ENCODE results near the gene C1QTNF8.
A peak's percentile ranks its signal among the peaks of the same experiment; 100 is the strongest.

C1QTNF8 gene

GRCh38 chr16:1129106-1129960, 33.3 kb upstream of the C1QTNF8 start:
- no peak for DNase-seq
- in situ Hi-C loops (cut with MboI; ENCODE audit: low pct_unique_long_range_greater_than_20kb, low sequenced_read_pairs): no loop called here

DNA sequence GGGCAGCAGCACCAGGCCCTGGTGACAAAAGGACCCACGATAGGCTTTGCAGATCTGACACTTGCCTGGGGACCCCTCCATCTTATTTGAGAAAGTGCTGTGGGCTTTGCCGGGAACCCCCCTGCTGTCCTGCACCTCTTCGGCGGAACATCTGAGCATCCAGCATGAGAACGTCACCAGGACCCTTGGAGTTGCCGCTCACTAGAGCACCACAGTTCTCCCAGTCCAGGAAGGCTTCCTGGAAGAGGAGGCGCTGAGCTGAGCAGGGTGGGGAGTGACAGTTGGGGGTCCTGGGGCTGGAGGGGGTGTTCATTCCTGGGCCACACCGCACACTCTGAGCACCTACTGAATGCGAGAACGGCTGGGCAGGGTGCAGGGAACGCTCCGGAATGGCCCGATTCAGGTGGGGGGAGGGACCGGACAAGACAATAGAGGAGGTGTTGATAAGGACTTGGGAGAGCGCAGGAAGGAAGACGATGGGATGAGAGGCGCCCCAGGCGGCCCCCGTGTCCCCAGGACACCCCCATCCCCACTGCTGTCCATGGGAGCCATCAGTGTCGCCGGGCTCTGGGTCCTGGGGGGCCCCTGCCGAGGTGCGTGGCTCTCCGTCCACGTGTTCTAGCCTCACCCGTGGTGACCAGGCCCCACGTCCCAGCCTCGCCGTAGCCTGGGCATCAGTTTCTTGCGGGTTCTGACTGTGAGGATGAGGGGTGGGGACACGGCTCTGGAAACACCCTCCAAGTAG, 32.1 kb upstream of the C1QTNF8 start:
- no peak for DNase-seq
- in situ Hi-C loops (cut with MboI; ENCODE audit: low pct_unique_long_range_greater_than_20kb, low sequenced_read_pairs): no loop called here

- DNase-seq: no peak
- in situ Hi-C loops (cut with MboI; ENCODE audit: low pct_unique_long_range_greater_than_20kb, low sequenced_read_pairs): no loop called here
These were observed 31.1 kb upstream of the C1QTNF8 start for GRCh38 chr16:1127101-1127500.

DNA sequence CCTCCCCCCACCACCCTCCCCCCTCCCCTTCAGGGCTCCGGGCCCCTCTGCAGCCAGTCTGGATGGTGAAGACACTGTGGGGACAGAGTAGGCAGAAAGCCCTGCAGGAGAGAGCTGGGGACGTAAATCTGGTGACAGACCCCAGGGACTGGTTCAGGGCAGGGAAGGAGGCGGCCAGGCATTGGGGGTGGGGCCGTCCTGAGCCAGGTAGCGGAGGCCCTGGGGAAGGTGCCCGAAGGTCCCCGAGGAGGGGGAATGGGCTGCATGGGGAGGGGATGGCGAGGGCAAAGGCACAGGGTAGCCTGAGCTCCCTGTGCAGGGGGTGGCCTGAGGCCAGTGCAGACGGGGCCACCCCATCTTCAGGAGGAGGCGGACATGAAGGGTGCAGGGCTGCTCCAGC, 30.5 kb upstream of the C1QTNF8 start:
- DNase-seq: no peak
- in situ Hi-C loops (cut with MboI; ENCODE audit: low pct_unique_long_range_greater_than_20kb, low sequenced_read_pairs): no loop called here

- no peak for DNase-seq
- in situ Hi-C loops (cut with MboI; ENCODE audit: low pct_unique_long_range_greater_than_20kb, low sequenced_read_pairs): no loop called here
These were observed 30.0 kb upstream of the C1QTNF8 start for GRCh38 chr16:1126044-1126443.

DNA sequence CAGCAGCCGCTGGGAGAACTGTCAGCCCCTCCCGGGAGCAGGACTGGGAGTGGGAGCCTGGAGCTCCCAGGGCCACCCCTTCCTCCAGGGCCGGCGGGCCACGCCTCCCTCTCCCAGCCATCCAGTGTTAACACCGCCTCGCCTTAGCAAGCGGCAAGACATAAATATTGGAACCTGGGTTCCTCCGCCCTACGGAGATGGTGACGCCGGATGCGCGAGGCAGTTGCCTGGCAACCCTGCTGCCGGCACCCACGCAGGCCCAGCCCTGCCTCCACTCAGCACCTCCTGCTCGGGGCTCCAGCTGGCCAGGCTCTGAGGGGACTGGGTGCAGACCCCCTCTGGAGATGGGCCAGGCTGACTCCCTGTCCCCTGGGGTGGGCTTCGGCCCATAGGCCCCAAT, 29.4 kb upstream of the C1QTNF8 start:
- peak; percentile 43 for DNase-seq
- in situ Hi-C loops (cut with MboI; ENCODE audit: low pct_unique_long_range_greater_than_20kb, low sequenced_read_pairs): no loop called here

- no peak for DNase-seq
- in situ Hi-C loops (cut with MboI; ENCODE audit: low pct_unique_long_range_greater_than_20kb, low sequenced_read_pairs): no loop called here
These were observed 28.8 kb upstream of the C1QTNF8 start for GRCh38 chr16:1124795-1125194.

DNA sequence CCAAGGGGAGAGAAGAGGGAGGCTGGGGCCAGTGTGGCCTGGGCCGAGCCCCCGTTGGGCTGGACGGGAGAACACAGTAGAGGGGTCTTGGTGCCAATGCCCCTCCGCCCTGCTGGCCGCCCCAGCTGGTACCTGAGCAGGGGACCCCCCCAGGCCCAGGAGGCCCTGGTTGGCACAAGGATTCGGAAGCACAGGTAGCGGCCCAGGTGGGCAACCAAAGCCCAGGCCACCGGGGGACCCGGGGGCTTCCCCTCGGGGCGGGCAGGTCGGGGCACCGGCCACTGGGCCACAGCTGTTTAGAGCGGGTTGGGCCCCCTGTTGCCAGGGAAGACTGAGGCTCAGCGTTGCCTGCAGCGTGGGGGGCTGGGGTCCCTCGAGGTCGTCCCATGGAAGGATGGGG, 28.2 kb upstream of the C1QTNF8 start:
- DNase-seq: no peak

GRCh38 chr16:1123525-1124230, 27.6 kb upstream of the C1QTNF8 start:
- no peak for DNase-seq
- in situ Hi-C loops (cut with MboI; ENCODE audit: low pct_unique_long_range_greater_than_20kb, low sequenced_read_pairs): no loop called here

More for the DNA sequence above, 28.2 kb upstream of the C1QTNF8 start:
- in situ Hi-C loops (cut with MboI; ENCODE audit: low pct_unique_long_range_greater_than_20kb, low sequenced_read_pairs): no loop called here

DNA sequence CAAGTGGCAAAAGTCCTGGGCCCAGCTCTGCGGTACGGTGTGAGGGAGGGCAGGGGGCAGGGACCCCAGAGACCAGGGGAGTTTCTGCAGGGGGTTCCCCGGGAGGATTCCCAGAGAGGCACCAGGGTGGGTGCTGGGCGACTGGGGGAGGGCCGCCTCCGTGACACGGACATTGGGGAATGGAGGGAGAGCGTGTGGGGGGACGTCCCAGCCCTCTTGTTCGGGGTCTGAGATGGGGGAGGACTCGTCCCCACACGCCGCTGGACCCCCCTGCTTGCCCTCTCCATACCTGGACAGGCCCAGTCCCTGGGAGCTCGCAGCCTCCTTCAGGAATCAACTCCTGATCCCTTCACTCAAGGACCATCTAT, 26.3 kb upstream of the C1QTNF8 start:
- no peak for DNase-seq
- in situ Hi-C loops (cut with MboI; ENCODE audit: low pct_unique_long_range_greater_than_20kb, low sequenced_read_pairs): no loop called here

- in situ Hi-C loops (cut with MboI; ENCODE audit: low pct_unique_long_range_greater_than_20kb, low sequenced_read_pairs): no loop called here
- no peak for DNase-seq
These were observed 25.8 kb upstream of the C1QTNF8 start for GRCh38 chr16:1121601-1122397.

GRCh38 chr16:1121009-1121408, 25.0 kb upstream of the C1QTNF8 start:
- in situ Hi-C loops (cut with MboI; ENCODE audit: low pct_unique_long_range_greater_than_20kb, low sequenced_read_pairs): no loop called here
- no peak for DNase-seq

GRCh38 chr16:1120577-1120941, 24.5 kb upstream of the C1QTNF8 start:
- in situ Hi-C loops (cut with MboI; ENCODE audit: low pct_unique_long_range_greater_than_20kb, low sequenced_read_pairs): no loop called here
- DNase-seq: no peak

DNA sequence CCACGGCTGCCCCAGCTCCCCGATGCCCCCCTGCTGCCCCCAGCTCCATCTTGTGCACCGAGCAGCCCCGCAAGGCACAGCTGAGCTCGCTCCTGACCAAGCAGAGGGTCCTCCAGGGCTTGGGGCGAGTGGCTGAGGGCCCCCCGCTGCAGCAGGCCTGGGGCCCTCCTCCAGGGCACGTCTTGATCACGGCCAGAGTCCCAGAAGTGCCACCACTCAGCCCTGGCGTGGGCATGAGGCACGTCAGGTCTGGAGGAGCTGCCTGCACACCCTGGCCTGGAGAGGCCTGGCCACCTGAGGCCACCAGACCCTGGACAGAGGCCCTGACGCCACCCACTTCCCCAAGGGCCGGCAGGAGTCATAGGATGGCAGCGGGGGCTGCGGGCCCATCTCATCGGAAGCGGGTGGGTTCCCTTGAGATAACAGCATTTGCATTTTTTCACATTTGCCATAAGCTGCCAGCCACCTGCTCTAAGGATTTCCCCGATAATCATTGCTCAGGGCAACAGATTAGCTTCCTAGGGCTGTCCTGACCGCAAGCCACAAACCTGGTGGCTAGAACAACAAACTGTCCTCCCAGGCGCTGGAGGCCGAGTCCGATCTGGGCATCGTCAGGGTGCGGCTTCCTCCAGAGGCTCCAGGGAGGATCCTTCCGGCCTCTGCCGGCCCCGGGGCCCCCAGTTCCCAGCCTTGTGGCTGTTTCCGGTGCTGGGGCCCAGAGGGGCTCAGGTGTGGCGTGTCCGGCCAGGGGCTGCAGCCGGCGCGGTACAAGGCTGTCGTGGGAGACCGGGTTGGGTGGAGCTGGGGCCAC, 23.9 kb upstream of the C1QTNF8 start:
- in situ Hi-C loops (cut with MboI; ENCODE audit: low pct_unique_long_range_greater_than_20kb, low sequenced_read_pairs): no loop called here
- DNase-seq: peak; percentile 83

GRCh38 chr16:1119129-1119528, 23.1 kb upstream of the C1QTNF8 start:
- no peak for DNase-seq
- in situ Hi-C loops (cut with MboI; ENCODE audit: low pct_unique_long_range_greater_than_20kb, low sequenced_read_pairs): no loop called here

- in situ Hi-C loops (cut with MboI; ENCODE audit: low pct_unique_long_range_greater_than_20kb, low sequenced_read_pairs): no loop called here
- DNase-seq: no peak
These were observed 21.9 kb upstream of the C1QTNF8 start for GRCh38 chr16:1117926-1118325.

DNA sequence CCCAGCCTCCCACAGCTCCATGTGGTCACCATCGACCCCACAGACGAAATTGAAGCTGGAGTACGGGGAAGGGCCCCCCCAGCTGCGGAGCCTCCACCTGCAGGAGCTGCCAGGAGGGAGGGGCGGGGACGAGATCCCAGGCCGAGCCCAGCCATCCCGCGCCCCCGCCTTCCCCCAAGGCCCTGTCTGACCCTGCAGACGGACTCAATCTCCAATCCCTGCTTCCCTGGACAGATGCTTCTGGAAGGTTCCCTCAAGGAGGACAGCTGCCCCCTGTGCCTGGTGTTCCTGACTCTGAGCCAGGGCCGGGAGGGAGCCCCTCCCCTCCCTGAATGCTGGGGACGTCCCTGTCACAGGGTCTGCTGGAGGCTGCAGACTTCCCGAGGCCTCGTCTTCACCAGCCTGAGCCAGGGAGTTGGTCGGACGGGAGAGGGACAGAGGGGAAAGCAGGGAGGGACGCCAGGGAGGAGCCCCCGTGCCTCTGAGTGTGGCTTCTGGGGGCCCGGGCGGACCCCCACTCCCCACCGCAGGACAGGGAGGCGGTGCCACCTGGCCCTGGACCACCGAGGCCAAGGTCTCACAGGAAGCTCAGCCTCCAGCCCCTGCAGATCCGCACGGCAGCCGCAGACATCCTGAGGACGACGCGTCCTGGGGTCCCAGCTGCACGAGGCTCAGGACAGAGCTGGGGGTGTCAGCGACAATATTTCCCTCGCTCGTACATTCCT, 21.3 kb upstream of the C1QTNF8 start:
- in situ Hi-C loops (cut with MboI; ENCODE audit: low pct_unique_long_range_greater_than_20kb, low sequenced_read_pairs): no loop called here
- DNase-seq: no peak

DNA sequence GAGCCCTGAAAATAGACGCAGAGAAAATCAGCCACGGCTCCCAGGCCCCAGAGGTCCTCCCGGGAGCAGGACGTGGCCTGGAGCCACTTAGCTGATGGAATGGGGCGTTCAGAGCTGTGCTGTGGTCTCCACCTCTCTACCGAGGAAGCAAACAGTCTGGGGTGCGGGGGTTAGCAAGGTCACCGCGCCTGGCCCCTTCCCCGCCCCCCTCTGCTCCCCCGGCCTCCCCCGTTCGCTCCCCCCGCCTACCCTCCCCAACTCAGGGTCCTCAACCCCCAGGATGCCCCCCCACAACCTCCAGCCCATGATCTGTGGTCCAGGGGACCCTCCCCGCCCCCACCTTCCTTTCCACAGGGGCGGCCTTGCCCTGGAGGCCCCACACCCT, 20.6 kb upstream of the C1QTNF8 start:
- in situ Hi-C loops (cut with MboI; ENCODE audit: low pct_unique_long_range_greater_than_20kb, low sequenced_read_pairs): no loop called here
- DNase-seq: no peak
